K562 (cell line): ENCODE results near the gene TMTC3. TPM values are rescaled to one million over a fixed set of nuclear protein-coding genes. Genes with fewer than 3 reads are reported as not detected.

Experiments
- ATAC-seq: fragments of 200-7000 bp; cut with Tn5 transposase; 3 replicates; pipeline ENCODE4 v1.9.1; 2020; ENCODE audit warnings: moderate library complexity
- BruUV-seq: library from RNA; stranded (reverse); fragments of 400-500 nt; replicated peaks from 2 replicates; lab custom pipeline; 2021; lab: Mats Ljungman, UMichigan
- CTCF ChIA-PET: fragments of 300-600 bp; formaldehyde crosslinking; extraction: SDS; loops from one replicate; lab custom pipeline; 2021; ENCODE audit warnings: low intra/inter-chr PET ratio; lab: Yijun Ruan, JAX
- POLR2A ChIA-PET: fragments of 300-600, 350-650 bp; sonication (Branson Sonifier 250); formaldehyde crosslinking; extraction: SDS; loops from one replicate; lab custom pipeline; 2021; ENCODE audit warnings: antibody characterized with exemption, inconsistent platforms; lab: Yijun Ruan, JAX
- DNase-seq, 4 experiments: peaks; one replicate each; pipeline versions ENCODE4 v3.0.0 to v3.0.0-alpha.2; 2011 to 2018; ENCODE audit warnings: low spot score in 3 of 4, mixed read lengths in 3 of 4; ENCODE audit errors: extremely low read depth in 1 of 4
- FAIRE-seq: peaks from 2 replicates; lab custom pipeline; 2011; peaks lifted over from hg19 to GRCh38; lab: Jason Lieb, UNC
- H2AFZ ChIP-seq: 2 replicates; pipeline ENCODE4 v1.6.0; 2011; ENCODE audit warnings: low read depth, low read length, control low read depth, inconsistent platforms
- H3K27ac ChIP-seq: fragments of 200-600 bp; 3 replicates; pipeline ENCODE4 v1.8.0; 2011; ENCODE audit warnings: low read depth, mild to moderate bottlenecking, control low read depth, inconsistent platforms, low read length, moderate library complexity, mixed read lengths; ENCODE audit errors: extremely low read depth
- H3K27me3 ChIP-seq, 2 experiments: fragments of 300-600 bp in 1 of 2; 2 replicates in 1 of 2; 3 replicates in 1 of 2; pipeline versions ENCODE4 v1.6.0 to v1.8.0; 2011; ENCODE audit warnings: inconsistent platforms in 2 of 2, low read length in 2 of 2, mild to moderate bottlenecking in 1 of 2, mixed read lengths in 1 of 2, moderate library complexity in 1 of 2; ENCODE audit not compliant: control insufficient read depth in 2 of 2, insufficient read depth in 2 of 2
- H3K36me3 ChIP-seq: fragments of 300-600 bp; 3 replicates; pipeline ENCODE4 v1.8.0; 2011; ENCODE audit warnings: mild to moderate bottlenecking, low read length, inconsistent platforms; ENCODE audit not compliant: control insufficient read depth, insufficient read depth
- H3K4me1 ChIP-seq, 2 experiments: fragments of 200-600 bp in 1 of 2; replicated peaks in 1 of 2; 2 replicates in 1 of 2; 3 replicates in 1 of 2; pipeline versions ENCODE4 v1.5.1 to v1.8.0; 2011; ENCODE audit warnings: inconsistent platforms in 2 of 2, low read length in 2 of 2, mild to moderate bottlenecking in 1 of 2, mixed read lengths in 1 of 2, moderate library complexity in 1 of 2; ENCODE audit not compliant: control insufficient read depth in 2 of 2, insufficient read depth in 2 of 2
- H3K4me2 ChIP-seq: 2 replicates; pipeline ENCODE4 v1.6.1; 2011; ENCODE audit warnings: low read length, control low read depth, inconsistent platforms, mixed read lengths; ENCODE audit not compliant: insufficient read depth
- H3K4me3 ChIP-seq: fragments of 200-600 bp; sonication (generic), shearing (Covaris generic); 2 replicates; pipeline ENCODE4 v1.5.1; 2016; ENCODE audit warnings: control low read depth, inconsistent platforms
- H3K79me2 ChIP-seq: fragments of 200-600 bp; 3 replicates; pipeline ENCODE4 v1.8.0; 2011; ENCODE audit warnings: low read length, inconsistent platforms; ENCODE audit not compliant: control insufficient read depth, insufficient read depth
- H3K9ac ChIP-seq, 2 experiments: 2 replicates each; pipeline versions ENCODE4 v1.6.0 to v1.6.1; 2011; ENCODE audit warnings: low read depth in 2 of 2, low read length in 2 of 2, control low read depth in 1 of 2, inconsistent platforms in 1 of 2, mild to moderate bottlenecking in 1 of 2, mixed read lengths in 1 of 2; ENCODE audit not compliant: insufficient read depth in 1 of 2
- H3K9me1 ChIP-seq: one replicate; pipeline ENCODE4 v1.6.0; 2011; ENCODE audit warnings: inconsistent platforms, mild to moderate bottlenecking, low read length, moderate library complexity; ENCODE audit not compliant: control insufficient read depth, insufficient read depth
- H3K9me3 ChIP-seq: replicated peaks from 2 replicates; pipeline ENCODE4 v1.5.1; 2011; ENCODE audit warnings: low read depth, low read length, inconsistent platforms; ENCODE audit not compliant: control insufficient read depth, insufficient read depth
- H4K20me1 ChIP-seq: replicated peaks from 2 replicates; pipeline ENCODE4 v1.6.1; 2011; ENCODE audit warnings: low read length, inconsistent platforms, mixed read lengths; ENCODE audit not compliant: control insufficient read depth, insufficient read depth
- CBX3 ChIP-seq, 2 experiments: IDR thresholded peaks; 1 replicate in 1 of 2; 2 replicates in 1 of 2; pipeline ENCODE4 v1.6.1; 2012; ENCODE audit warnings: inconsistent platforms in 2 of 2, low read length in 2 of 2, borderline replicate concordance in 1 of 2, control low read depth in 1 of 2
- PREB ChIP-seq: sonication (generic); formaldehyde crosslinking; IDR thresholded peaks from 2 replicates; pipeline ENCODE4 v1.8.1; 2023; ENCODE audit warnings: mild to moderate bottlenecking, missing genetic modification reagents
- SRSF1 ChIP-seq: fragments of 200-400 bp; formaldehyde crosslinking; IDR thresholded peaks from 2 replicates; pipeline ENCODE4 v1.6.1; 2017; ENCODE audit warnings: mild to moderate bottlenecking, low read depth, low read length, moderate library complexity
- U2AF2 ChIP-seq: fragments of 200-400 bp; formaldehyde crosslinking; optimal IDR thresholded peaks from 2 replicates; pipeline ENCODE3; 2017; ENCODE audit warnings: low read depth, mild to moderate bottlenecking, low read length
- ZNF24 ChIP-seq: fragments of 450-650 bp; IDR thresholded peaks from 2 replicates; pipeline ENCODE4 v1.6.1; 2016
- ZNF507 ChIP-seq: conservative IDR thresholded peaks from 2 replicates; pipeline ENCODE4 v1.6.1; 2017; ENCODE audit warnings: missing genetic modification characterization, missing compliant biosample characterization
- ZNF655 ChIP-seq: fragments of 250-450 bp; sonication (Bioruptor Pico); IDR thresholded peaks from 2 replicates; pipeline ENCODE4 v1.5.0; 2021
- WGBS: fragments of 100-300 bp; shearing (Covaris generic); methylation state at CpG from one replicate; pipeline ENCODE4 v1.1.6; 2016; ENCODE audit warnings: low coverage, mixed read lengths; ENCODE audit not compliant: insufficient coverage; ENCODE audit errors: missing lambda C conversion rate; 5-methylcytosine and 5-hydroxymethylcytosine counted together
- in situ Hi-C: fragments of 300-500 bp; cut with MboI; formaldehyde crosslinking; loops from 4 replicates; pipeline ENCODE4 v1.15.0; 2018; ENCODE audit warnings: inconsistent platforms, mixed read lengths
- intact Hi-C: fragments of 100-400 bp; cut with micrococcal nuclease; formaldehyde crosslinking; loops from 2 replicates; pipeline ENCODE4 v1.14.2; 2022
- polyA plus RNA-seq, 8 experiments: library from polyadenylated mRNA; depleted of rRNA in 4 of 8; stranded (reverse) in 5 of 8; unstranded in 3 of 8; fragments of >200 nt; fragmentation: Nextera tagmentation in 2 of 8; fragmentation: Illumina TruSeq in 1 of 8; extraction: Ambion mirVana in 2 of 8; extraction: Trizol in 1 of 8; gene quantifications; 2 replicates each; pipeline versions ENCODE4 v1.2.1 to v1.2.3, GENCODE V29; 2011 to 2014; ENCODE audit warnings: inconsistent platforms in 1 of 8, missing spikeins in 1 of 8
- total RNA-seq, 7 experiments: library from RNA; depleted of rRNA in 6 of 7; stranded (reverse); fragments of >200 nt in 6 of 7; fragmentation: Illumina TruSeq in 2 of 7; extraction: Trizol in 2 of 7; gene quantifications; 2 replicates each; pipeline versions ENCODE4 v1.2.1 to v1.2.3, GENCODE V29; 2011 to 2021; ENCODE audit warnings: low replicate concordance in 1 of 7
- TF ChIP-seq, protein P1 (sequence below): fragments of 450-650 bp; conservative IDR thresholded peaks from 2 replicates; pipeline ENCODE4 v1.6.1; 2016; ENCODE audit warnings: missing genetic modification characterization, low read depth, mild to moderate bottlenecking, control low read depth, missing compliant biosample characterization
- TF ChIP-seq, protein P2 (sequence below): sonication (generic); formaldehyde crosslinking; IDR thresholded peaks from 2 replicates; pipeline ENCODE4 v1.8.1; 2023; ENCODE audit warnings: mild to moderate bottlenecking, missing genetic modification reagents

Gene TMTC3
- total and polyA plus RNA-seq, 9 of the 15 experiments (the other 6 are each of a cell fraction or from before 2014, with no cell fraction given) = 1.9 to 9.8 (median 4.7) TPM

GRCh38 chr12:88163371-88163770 lies 21.3 kb downstream of the TMTC3 start:
- TF ChIP-seq, protein P1, sequence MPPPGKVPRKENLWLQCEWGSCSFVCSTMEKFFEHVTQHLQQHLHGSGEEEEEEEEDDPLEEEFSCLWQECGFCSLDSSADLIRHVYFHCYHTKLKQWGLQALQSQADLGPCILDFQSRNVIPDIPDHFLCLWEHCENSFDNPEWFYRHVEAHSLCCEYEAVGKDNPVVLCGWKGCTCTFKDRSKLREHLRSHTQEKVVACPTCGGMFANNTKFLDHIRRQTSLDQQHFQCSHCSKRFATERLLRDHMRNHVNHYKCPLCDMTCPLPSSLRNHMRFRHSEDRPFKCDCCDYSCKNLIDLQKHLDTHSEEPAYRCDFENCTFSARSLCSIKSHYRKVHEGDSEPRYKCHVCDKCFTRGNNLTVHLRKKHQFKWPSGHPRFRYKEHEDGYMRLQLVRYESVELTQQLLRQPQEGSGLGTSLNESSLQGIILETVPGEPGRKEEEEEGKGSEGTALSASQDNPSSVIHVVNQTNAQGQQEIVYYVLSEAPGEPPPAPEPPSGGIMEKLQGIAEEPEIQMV (tag) = no peak
- TF ChIP-seq, protein P2, sequence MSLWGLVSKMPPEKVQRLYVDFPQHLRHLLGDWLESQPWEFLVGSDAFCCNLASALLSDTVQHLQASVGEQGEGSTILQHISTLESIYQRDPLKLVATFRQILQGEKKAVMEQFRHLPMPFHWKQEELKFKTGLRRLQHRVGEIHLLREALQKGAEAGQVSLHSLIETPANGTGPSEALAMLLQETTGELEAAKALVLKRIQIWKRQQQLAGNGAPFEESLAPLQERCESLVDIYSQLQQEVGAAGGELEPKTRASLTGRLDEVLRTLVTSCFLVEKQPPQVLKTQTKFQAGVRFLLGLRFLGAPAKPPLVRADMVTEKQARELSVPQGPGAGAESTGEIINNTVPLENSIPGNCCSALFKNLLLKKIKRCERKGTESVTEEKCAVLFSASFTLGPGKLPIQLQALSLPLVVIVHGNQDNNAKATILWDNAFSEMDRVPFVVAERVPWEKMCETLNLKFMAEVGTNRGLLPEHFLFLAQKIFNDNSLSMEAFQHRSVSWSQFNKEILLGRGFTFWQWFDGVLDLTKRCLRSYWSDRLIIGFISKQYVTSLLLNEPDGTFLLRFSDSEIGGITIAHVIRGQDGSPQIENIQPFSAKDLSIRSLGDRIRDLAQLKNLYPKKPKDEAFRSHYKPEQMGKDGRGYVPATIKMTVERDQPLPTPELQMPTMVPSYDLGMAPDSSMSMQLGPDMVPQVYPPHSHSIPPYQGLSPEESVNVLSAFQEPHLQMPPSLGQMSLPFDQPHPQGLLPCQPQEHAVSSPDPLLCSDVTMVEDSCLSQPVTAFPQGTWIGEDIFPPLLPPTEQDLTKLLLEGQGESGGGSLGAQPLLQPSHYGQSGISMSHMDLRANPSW = no peak
- TF ChIP-seq SRSF1 (no peak), ZNF507 (no peak), U2AF2 (no peak), PREB (CRISPR knock-in tag) (no peak), ZNF24 (no peak), CBX3 (IDR thresholded peaks at IDR 0.05; ENCODE audit: borderline replicate concordance in 1 of 2, low read length in 2 of 2) (no peak), ZNF655 (no peak)
- ChIA-PET POLR2A (no interaction called here), CTCF (no interaction called here)
- no peaks in the 10 kb centered on the region for H3K4me1 ChIP-seq
- no peak overlapping the region for H3K4me2 ChIP-seq
- no peaks in the 10 kb centered on the region for H3K27me3 ChIP-seq
- no peak for ATAC-seq
- DNase-seq = no peak
- no TSS peak for BruUV-seq
- in situ Hi-C loops = no loop called here
- H2AFZ ChIP-seq = no peak overlapping the region
- no peaks in the 10 kb centered on the region for H3K9me3 ChIP-seq
- H3K9ac ChIP-seq = no peak overlapping the region
- H3K4me3 ChIP-seq = no peak overlapping the region
- 96% methylated on average over 2 of the region's 2 CpGs for WGBS
- no peak for FAIRE-seq
- no peaks in the 10 kb centered on the region for H3K9me1 ChIP-seq
- H3K79me2 ChIP-seq = no peaks in the 10 kb centered on the region
- H3K36me3 ChIP-seq = peaks cover 31% of the 10 kb centered on the region; the same call in 2 of the 3 replicates
- no peak overlapping the region for H3K27ac ChIP-seq
- H4K20me1 ChIP-seq = no peaks in the 10 kb centered on the region
- intact Hi-C loops = no loop called here
